HG03354 (cell line): ENCODE measurements around the gene UROC1.

Experiments used
- ATAC-seq: cut with Tn5 transposase; IDR thresholded peaks from one replicate; pipeline ENCODE4 v1.9.1; 2021; ENCODE audit warnings: mild to moderate bottlenecking; ENCODE audit not compliant: unreplicated experiment, poor library complexity, severe bottlenecking

The UROC1 gene

DNA sequence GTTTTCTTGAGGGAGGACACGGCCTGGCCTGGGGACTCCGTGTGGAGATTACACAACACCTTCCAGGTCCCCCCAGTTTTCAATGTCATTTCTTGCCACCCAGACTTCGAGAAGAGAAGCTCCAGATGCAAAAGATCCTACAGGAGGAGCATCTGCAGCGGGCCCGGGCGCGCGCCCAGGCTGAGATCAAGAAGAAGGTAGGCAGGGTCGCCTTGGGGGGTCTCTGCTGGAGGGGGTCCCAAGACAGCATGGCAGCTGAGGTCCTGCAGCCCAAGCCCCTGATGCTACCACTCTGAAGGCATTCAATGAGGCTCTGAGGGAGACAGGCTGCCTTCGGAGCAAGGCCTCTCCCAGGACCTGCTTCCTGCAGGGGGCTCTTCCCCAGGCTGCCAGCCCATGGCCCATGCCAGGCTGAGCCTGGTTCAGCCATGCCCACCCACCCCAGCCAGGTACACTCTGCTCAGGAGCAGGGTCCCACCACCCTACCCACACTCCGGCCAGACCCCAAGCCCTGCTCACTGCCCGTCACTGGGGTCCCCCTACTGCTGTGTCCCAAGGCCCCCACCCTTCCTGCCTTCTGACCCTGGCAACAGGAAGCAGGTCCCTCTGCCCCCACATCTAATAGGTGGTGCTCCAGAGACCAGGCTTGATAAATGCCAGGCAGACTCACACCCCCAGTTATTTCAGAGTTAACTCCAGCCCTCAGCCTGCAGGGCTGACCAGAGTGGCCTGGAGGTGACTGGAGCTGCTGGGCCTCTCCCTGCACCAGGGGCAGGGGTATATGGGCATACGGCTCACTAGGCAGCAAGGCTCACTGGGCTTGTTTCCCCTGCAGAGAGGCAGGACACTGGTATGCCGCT is 81.9 kb downstream of the UROC1 start:
- ATAC-seq: no peak

DNA sequence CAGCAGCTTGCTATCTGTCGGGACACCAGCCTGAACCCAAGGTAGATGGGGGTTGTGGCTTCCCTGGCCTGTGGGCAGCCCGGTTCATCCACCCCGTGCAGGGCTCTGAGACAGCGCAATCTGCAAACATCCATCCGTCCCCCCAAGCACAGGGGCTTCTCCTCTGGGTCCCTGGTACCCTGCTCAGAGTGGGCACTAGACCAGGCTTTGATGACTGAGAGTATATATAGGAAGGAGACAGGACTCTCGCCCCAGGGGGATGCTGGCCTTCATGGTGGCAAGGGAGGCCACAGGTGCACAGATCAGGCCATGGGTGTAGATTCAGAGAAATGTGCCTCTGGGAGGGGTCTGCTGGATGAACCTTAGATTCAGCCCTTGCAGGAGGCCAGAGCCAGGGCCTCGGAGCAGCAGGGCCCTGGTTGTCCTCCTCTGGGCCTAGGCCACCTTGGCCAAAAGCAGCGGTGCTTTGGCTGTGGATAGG is 82.6 kb downstream of the UROC1 start:
- ATAC-seq: no peak

- ATAC-seq: no peak
These were observed 83.3 kb downstream of the UROC1 start for GRCh38 chr3:126434264-126434590.

DNA sequence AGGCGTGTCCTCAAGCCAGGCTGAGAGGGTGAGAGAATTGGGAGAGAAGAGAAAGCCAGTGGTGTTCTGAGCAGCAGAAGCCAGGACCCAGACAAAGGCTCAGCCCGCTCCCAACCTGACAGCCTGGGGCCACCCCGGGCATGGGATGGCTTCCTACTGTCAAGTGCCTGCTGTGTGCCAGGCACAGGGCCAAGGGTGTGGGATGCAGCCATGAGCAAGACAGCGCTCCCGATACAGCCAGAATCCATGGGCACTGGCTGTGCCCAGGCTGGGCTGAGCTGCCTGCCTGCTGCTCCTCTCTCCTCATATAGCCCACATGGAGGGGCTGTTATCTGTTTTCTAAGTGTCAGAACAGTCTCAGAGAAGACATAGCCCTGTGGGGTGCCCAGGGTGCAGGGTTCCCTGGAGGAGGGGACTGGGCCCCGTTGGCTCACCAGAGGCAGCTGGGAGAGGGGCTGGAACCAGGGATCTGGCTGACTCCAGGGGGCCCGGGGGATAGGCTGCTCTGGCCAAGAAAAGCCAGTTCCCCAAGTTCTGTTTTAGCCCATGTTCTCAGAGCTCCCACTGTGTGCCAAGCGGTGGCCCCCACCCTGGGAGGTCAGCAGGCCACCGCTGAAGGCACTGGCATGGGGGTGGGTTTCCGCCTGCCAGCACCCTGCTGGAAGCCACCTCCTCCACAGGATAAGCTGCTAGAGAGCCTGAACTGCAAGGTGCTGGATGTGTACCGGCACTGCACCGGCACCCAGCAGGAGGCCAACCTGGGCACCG is 83.9 kb downstream of the UROC1 start:
- no peak for ATAC-seq

DNA sequence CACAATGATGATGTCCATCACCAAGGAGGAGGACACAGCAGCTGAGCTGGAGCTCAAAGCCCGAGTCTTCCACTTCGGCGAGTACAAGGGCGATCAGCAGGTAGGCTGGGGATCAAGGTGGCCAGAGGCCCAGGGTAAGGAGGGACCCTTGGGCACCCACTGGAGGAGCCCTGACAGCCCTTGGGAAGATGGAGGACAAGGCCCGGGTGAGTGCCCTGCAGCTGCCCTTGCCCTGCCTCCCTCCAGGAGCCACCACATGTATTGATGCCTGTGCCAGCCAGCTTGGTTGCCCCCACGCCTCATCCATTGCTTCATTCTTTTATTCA is 84.5 kb downstream of the UROC1 start:
- ATAC-seq: no peak

DNA sequence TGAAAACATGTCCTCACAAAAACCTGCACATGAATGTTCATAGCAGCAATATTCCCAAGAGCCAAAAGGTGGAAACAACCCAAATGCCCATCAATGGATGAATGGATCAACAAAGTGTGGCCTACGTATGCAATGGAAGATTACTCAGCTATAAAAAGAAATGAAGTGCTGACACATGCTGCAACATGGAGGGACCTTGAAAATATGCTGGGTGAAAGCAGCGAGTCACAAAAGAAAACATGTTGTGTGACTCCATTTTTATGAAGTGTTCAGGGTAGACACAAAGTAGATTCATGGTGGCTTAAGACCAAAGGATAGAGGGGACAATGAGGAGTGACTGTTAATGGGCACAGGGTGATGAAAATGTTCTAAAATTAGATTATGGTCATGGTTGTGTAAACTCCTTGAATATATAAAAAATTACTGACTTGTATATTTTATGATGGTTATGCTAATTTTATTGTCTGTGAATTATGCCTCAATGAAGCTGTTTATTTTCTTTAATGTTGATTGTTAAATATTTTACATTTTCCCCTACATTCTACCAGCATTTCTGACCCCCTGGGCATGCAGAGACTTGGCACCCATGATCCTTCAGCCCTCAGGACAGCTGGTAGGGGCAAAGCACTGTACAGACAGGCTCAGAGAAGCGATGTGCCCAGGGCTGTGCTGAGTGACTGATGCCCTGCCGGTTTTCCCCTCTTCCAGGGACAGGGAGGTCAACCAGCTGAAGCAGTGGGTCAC is 85.0 kb downstream of the UROC1 start:
- ATAC-seq: no peak
